ENCODE results near the gene TGIF2. TPM values are rescaled to one million over a fixed set of nuclear protein-coding genes. Genes with fewer than 3 reads are reported as not detected.
A peak's percentile ranks its signal among the peaks of the same experiment; 100 is the strongest.

The TGIF2 gene
- total and polyA plus RNA-seq, 12 donors: 3.4 to 17.9 (median 11.2) TPM

DNA sequence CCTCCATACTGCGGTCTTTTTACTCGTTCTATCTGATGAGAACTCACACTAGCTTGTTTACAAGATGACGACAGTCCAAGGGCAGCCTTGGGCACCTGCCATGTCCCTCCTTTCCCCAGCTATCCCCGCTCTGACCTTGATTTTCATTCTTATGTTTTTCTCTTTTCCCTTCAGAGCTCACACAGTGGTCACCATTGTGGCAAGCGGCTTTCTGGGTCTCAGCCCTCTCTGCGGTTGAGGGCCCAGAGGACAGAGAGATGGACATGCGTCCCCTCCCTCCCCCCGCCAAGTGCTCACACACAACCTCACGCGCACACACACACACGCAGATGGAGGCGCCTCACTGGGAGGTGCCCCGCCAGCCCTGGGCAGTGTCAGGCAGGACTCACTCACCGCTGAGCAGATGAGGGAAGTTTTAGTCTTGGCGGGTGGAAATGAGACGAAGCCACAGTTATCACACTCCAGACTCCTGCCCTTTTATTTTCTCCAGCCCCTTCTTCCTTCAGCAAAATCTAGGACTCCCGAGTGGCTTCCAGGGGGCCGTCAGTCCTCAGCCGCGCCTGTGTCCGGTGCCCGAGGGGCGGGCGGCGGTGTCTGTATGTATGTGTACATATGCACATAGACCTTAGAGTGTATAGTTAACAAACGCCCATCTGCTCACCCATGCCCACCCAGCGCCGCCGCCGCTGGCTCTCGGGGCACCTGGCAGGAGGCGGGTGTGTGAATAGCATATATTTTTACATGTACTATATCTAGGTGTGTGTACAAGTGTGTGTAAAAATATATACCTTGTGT, 45.9 kb upstream of the TGIF2 start:
- 64 to 71% (median 68%) methylated on average over 32 of the region's 32 CpGs for WGBS, 4 donors
- intact Hi-C loops (cut with DNase I): no loop called here
- DNase-seq: peak; percentile 83 to 94 (median 90)
- no peaks in the 10 kb centered on the region for H3K27me3 ChIP-seq
- no peaks in the 10 kb centered on the region for H3K9me3 ChIP-seq (replicated peaks in 1 of 3)
- H3K27ac ChIP-seq: peak overlapping the region; percentile 80 to 94 (median 86)
- H3K4me1 ChIP-seq (replicated peaks in 1 of 2): peaks cover 15 to 26% of the 10 kb centered on the region in 2 donors
- H3K4me3 ChIP-seq: no peak overlapping the region
- H3K36me3 ChIP-seq (replicated peaks in 1 of 2): peaks cover 0 to 44% of the 10 kb centered on the region in 2 donors
- TF ChIP-seq POLR2A (IDR thresholded peaks at IDR 0.05): peak in 1 of 2 donors; percentile 77
- TF ChIP-seq, protein P1, sequence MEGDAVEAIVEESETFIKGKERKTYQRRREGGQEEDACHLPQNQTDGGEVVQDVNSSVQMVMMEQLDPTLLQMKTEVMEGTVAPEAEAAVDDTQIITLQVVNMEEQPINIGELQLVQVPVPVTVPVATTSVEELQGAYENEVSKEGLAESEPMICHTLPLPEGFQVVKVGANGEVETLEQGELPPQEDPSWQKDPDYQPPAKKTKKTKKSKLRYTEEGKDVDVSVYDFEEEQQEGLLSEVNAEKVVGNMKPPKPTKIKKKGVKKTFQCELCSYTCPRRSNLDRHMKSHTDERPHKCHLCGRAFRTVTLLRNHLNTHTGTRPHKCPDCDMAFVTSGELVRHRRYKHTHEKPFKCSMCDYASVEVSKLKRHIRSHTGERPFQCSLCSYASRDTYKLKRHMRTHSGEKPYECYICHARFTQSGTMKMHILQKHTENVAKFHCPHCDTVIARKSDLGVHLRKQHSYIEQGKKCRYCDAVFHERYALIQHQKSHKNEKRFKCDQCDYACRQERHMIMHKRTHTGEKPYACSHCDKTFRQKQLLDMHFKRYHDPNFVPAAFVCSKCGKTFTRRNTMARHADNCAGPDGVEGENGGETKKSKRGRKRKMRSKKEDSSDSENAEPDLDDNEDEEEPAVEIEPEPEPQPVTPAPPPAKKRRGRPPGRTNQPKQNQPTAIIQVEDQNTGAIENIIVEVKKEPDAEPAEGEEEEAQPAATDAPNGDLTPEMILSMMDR (IDR thresholded peaks at IDR 0.05): no peak

DNA sequence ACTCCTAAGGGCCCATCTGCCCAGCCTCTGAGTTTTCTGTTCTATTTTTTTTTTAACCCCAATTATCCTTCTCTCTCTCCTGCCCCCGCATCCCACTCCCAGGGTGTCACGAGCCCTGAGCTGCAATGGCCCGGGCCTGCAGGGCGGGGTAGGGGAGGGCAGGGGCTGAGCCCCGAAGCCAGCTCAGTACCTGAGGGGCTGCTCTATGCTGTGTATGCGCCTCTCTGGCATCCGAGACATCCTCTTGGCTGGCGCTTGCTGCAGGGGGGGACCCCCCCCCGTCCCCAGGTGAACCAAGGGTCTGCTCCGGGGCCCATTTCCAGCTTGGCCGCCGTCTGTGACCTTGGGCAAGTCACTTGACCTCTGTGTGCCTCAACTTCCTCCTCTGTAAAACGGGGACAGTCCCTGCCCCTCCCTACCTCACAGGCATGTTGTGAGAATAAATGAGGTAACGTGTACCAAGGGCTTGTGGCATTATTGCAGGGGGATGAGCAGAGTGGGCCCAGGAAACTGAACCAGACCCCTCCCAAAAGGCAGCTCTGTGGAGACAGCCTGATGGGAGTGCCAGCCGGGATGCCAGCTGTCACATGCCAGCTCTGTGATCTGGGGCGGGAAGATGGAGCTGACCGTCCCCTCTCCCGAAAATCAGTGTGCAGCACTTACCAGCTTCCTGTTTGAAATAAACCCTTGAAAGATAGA, 45.1 kb upstream of the TGIF2 start:
- peak in 1 of 7 donors; percentile 24 for DNase-seq
- H3K4me3 ChIP-seq: no peak overlapping the region
- H3K27ac ChIP-seq: peak overlapping the region in 4 of 5 donors; percentile 80 to 94 (median 88)
- intact Hi-C loops (cut with DNase I): no loop called here
- peaks cover 0 to 44% of the 10 kb centered on the region in 2 donors for H3K36me3 ChIP-seq (replicated peaks in 1 of 2)
- no peaks in the 10 kb centered on the region for H3K27me3 ChIP-seq
- peaks cover 15 to 26% of the 10 kb centered on the region in 2 donors for H3K4me1 ChIP-seq (replicated peaks in 1 of 2)
- TF ChIP-seq POLR2A (IDR thresholded peaks at IDR 0.05): no peak
- TF ChIP-seq, protein P1 (IDR thresholded peaks at IDR 0.05): no peak
- whole genome bisulfite sequencing, 4 donors: 73 to 84% (median 77%) methylated on average over 10 to 18 of the region's 18 CpGs
- H3K9me3 ChIP-seq (replicated peaks in 1 of 3): no peaks in the 10 kb centered on the region

DNA sequence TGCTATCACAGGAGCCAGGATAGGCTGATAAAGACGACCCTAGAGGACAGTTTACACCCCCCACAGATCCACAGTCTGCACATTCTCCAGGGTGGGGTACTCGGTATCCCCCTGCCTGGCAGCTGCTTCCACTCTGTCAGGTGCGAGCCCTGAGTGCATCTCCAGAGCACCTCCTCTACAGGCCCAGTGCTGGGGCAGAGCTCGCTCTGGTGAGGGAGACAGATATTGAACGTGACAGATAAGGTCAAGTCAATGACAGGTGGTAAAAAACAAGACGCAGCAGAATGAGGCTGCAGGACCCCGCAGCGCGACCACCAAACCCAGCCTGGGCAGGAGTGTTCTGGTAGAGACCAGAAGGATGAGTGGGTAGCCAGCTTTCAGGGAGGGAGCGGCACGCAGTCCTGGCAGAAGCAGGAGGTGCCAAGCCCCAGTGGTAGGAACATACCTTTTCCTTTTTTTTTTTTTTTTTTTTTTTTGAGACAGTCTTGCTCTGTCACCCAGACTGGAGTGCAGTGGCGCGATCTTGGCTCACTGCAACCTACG, 44.5 kb upstream of the TGIF2 start:
- Histone ChIP-seq H3K27ac (peak overlapping the region in 1 of 5 donors; percentile 94), H3K27me3 (no peaks in the 10 kb centered on the region), H3K4me1 (replicated peaks in 1 of 2) (peaks cover 15 to 26% of the 10 kb centered on the region in 2 donors), H3K36me3 (replicated peaks in 1 of 2) (peaks cover 0 to 38% of the 10 kb centered on the region in 2 donors), H3K9me3 (replicated peaks in 1 of 3) (no peaks in the 10 kb centered on the region), H3K4me3 (no peak overlapping the region)
- DNase-seq: no peak
- intact Hi-C loops (cut with DNase I): no loop called here
- WGBS, 4 donors: 82 to 93% (median 83%) methylated on average over 11 to 14 of the region's 14 CpGs
- no peak for TF ChIP-seq POLR2A (IDR thresholded peaks at IDR 0.05)
- TF ChIP-seq, protein P1 (IDR thresholded peaks at IDR 0.05): no peak

DNA sequence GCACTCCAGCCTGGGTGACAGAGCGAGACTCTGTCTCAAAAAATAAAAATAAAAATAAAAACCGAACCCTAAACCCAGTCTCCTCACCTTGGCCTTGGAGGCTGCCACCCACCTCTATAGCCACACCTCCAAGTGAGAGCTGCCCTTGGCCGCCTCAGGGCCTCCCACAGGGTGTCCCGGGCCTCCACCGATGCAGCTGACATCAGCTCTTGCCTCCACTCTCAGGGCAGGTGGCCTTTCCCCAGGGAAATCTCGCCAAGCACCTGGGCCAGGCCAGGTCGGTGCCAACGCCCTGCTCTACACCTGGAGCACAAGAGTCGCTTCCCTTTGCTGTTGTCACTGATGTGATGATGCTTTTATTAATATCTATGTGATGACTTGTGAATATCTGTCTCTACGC, 41.0 kb upstream of the TGIF2 start:
- H3K4me1 ChIP-seq (replicated peaks in 1 of 2): peaks cover 0 to 6% of the 10 kb centered on the region in 2 donors
- H3K4me3 ChIP-seq: no peak overlapping the region
- WGBS, 4 donors: 82 to 83% (median 83%) methylated on average over 7 to 10 of the region's 10 CpGs
- peak in 2 of 7 donors; percentile 19 to 23 for DNase-seq
- H3K36me3 ChIP-seq (replicated peaks in 1 of 2): peaks cover 0 to 5% of the 10 kb centered on the region in 2 donors
- H3K9me3 ChIP-seq (replicated peaks in 1 of 3): no peaks in the 10 kb centered on the region
- intact Hi-C loops (cut with DNase I): no loop called here
- H3K27me3 ChIP-seq: no peaks in the 10 kb centered on the region
- H3K27ac ChIP-seq: peak overlapping the region in 1 of 5 donors; percentile 41
- no peak for TF ChIP-seq POLR2A (IDR thresholded peaks at IDR 0.05)
- TF ChIP-seq, protein P1 (IDR thresholded peaks at IDR 0.05): no peak

Data from adrenal gland (tissue), 12 donors.